ENCODE measurements around the gene WDR86.

The WDR86 gene

GRCh38 chr7:151427705-151428377 is 18.0 kb upstream of the WDR86 start:
- DNase-seq (ENCODE audit: low spot score), result no peak

- DNase-seq (ENCODE audit: low spot score), result no peak
Observed at GRCh38 chr7:151426904-151427704, 17.3 kb upstream of the WDR86 start.

- DNase-seq (ENCODE audit: low spot score), result peak; percentile 98
Observed at GRCh38 chr7:151426441-151426903, 16.6 kb upstream of the WDR86 start.

GRCh38 chr7:151425670-151426440 is 16.0 kb upstream of the WDR86 start:
- DNase-seq (ENCODE audit: low spot score), result peak; percentile 22

GRCh38 chr7:151424799-151425198 is 15.0 kb upstream of the WDR86 start:
- DNase-seq (ENCODE audit: low spot score), result no peak

- no peak for DNase-seq (ENCODE audit: low spot score)
Observed at GRCh38 chr7:151423936-151424335, 14.1 kb upstream of the WDR86 start.

- no peak for DNase-seq (ENCODE audit: low spot score)
Observed at GRCh38 chr7:151423226-151423625, 13.4 kb upstream of the WDR86 start.

GRCh38 chr7:151422212-151422611 is 12.4 kb upstream of the WDR86 start:
- DNase-seq (ENCODE audit: low spot score), result no peak

GRCh38 chr7:151420144-151420543 is 10.3 kb upstream of the WDR86 start:
- DNase-seq (ENCODE audit: low spot score), result no peak

GRCh38 chr7:151416941-151417315 is 7.1 kb upstream of the WDR86 start:
- DNase-seq (ENCODE audit: low spot score), result no peak

- DNase-seq (ENCODE audit: low spot score), result no peak
Observed at GRCh38 chr7:151416112-151416940, 6.5 kb upstream of the WDR86 start.

GRCh38 chr7:151415375-151416105 is 5.7 kb upstream of the WDR86 start:
- DNase-seq (ENCODE audit: low spot score), result no peak

- DNase-seq (ENCODE audit: low spot score), result no peak
Observed at GRCh38 chr7:151413241-151413640, 3.4 kb upstream of the WDR86 start.

GRCh38 chr7:151412318-151412717 is 2.5 kb upstream of the WDR86 start:
- DNase-seq (ENCODE audit: low spot score), result no peak

GRCh38 chr7:151411551-151411950 is 1.7 kb upstream of the WDR86 start:
- no peak for DNase-seq (ENCODE audit: low spot score)

- DNase-seq (ENCODE audit: low spot score), result no peak
Observed at GRCh38 chr7:151410405-151411390, 860 bp upstream of the WDR86 start.

- no peak for DNase-seq (ENCODE audit: low spot score)
Observed at GRCh38 chr7:151408839-151409666, 785 bp downstream of the WDR86 start.

GRCh38 chr7:151408498-151408838 is 1.4 kb downstream of the WDR86 start:
- no peak for DNase-seq (ENCODE audit: low spot score)

Data from LoVo (cell line).